Transverse colon (tissue), 4 donors: Measurements from ENCODE around the gene B3GNT3. TPM values are rescaled to one million over a fixed set of nuclear protein-coding genes. Genes with fewer than 3 reads are reported as not detected.

Source experiments
- DNase-seq: peaks from one replicate; pipeline ENCODE4 v3.0.0-alpha.2; 2019
- H3K27ac ChIP-seq, 4 donors: fragments of 200-600 bp; sonication (generic); 2 replicates each; pipeline ENCODE4 v1.5.1; 2016 to 2018; ENCODE audit warnings: inconsistent platforms in 4 of 4
- H3K27me3 ChIP-seq: fragments of 200-600 bp; sonication (generic); 2 replicates; pipeline ENCODE4 v1.5.1; 2017; ENCODE audit warnings: inconsistent platforms
- H3K36me3 ChIP-seq, 4 donors: fragments of 200-600 bp; sonication (generic); 2 replicates each; pipeline ENCODE4 v1.5.1; 2017 to 2019; ENCODE audit warnings: inconsistent platforms in 4 of 4
- H3K4me1 ChIP-seq, 4 donors: fragments of 200-600 bp; sonication (generic); 2 replicates each; pipeline ENCODE4 v1.5.1; 2017 to 2020; ENCODE audit warnings: inconsistent platforms in 4 of 4
- H3K4me3 ChIP-seq, 4 donors: fragments of 200-600 bp; sonication (generic); 1 replicate in 1 of 4; 2 replicates in 3 of 4; pipeline versions ENCODE4 v1.5.1 to v1.6.1; 2017 to 2019; ENCODE audit warnings: inconsistent platforms in 4 of 4
- H3K9me3 ChIP-seq, 2 donors: fragments of 200-600 bp; sonication (generic); 2 replicates each; pipeline ENCODE4 v1.5.1; 2017 to 2019; ENCODE audit warnings: inconsistent platforms in 2 of 2
- EP300 ChIP-seq: sonication (generic); formaldehyde crosslinking; IDR thresholded peaks from one replicate; pipeline ENCODE4 v1.6.1; 2017; ENCODE audit warnings: antibody characterized with exemption, low read depth
- POLR2A ChIP-seq: fragments of 450-650 bp; IDR thresholded peaks from one replicate; pipeline ENCODE4 v1.6.1; 2016; ENCODE audit warnings: antibody characterized with exemption, mild to moderate bottlenecking, moderate library complexity
- POLR2AphosphoS5 ChIP-seq, 3 donors: sonication (generic); formaldehyde crosslinking; IDR thresholded peaks; one replicate each; pipeline ENCODE4 v1.6.1; 2016; ENCODE audit warnings: antibody characterized with exemption in 3 of 3
- WGBS, 2 donors: methylation state at CpG; one replicate each; pipeline ENCODE4 v1.1.5; 2018; ENCODE audit warnings: low coverage in 1 of 2; 5-methylcytosine and 5-hydroxymethylcytosine counted together
- in situ Hi-C, 4 donors: fragments of 200-750 bp; cut with MboI; loops; one replicate each; pipeline versions ENCODE4 v1.15.0 to v1.15.1; 2017; ENCODE audit warnings: low sequenced_read_pairs in 3 of 4, low pct_ligation_motif_present in 1 of 4, low pct_unique_long_range_greater_than_20kb in 1 of 4
- intact Hi-C: fragments of 100-400 bp; cut with DNase I; formaldehyde crosslinking; loops from one replicate; pipeline ENCODE4 v1.15.1; 2023; ENCODE audit warnings: low total_unique reads
- total RNA-seq, 4 donors: library from RNA; depleted of rRNA; stranded (reverse); fragments of >200 nt; gene quantifications; one replicate each; pipeline ENCODE4 v1.1.0, GENCODE V29; 2016
- TF ChIP-seq, protein P1 (sequence below), 5 experiments: fragments of 200-600 bp in 3 of 5; fragments of 450-650 bp in 2 of 5; sonication (generic) in 3 of 5; IDR thresholded peaks; 1 replicate in 2 of 5; 2 replicates in 3 of 5; pipeline ENCODE4 v1.5.1; 2016 to 2017; ENCODE audit warnings: antibody characterized with exemption in 5 of 5, inconsistent platforms in 3 of 5, mild to moderate bottlenecking in 2 of 5, moderate library complexity in 1 of 5

Gene B3GNT3
- total RNA-seq, 4 donors from 2014 or later: 52.1 to 180 (median 144) TPM

DNA sequence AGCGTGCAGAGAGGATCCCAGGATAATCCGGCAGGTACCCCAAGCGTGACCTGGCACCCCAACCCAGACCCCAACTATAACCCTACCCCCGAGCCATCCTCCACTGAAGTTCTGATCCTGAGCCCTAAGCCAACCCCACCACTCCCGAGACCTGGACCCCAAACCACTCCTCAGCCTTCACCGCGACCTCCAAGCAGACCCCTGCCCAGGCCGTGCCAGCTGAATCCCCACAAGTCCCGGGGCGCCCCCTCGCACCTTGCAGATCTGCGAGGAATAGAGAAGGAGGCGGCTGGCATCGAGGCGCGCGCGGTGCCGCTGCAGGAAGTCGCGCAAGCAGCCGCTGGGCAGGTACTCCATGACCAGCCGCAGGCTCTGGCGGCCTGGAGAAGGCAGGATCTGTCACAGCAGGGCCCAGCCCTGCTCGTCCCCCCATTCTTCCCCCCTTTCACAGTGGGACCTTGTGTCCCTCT is 36.5 kb downstream of the B3GNT3 start:
- Histone ChIP-seq H3K27ac (no peak overlapping the region), H3K4me1 (peaks cover 0 to 16% (median 5%) of the 10 kb centered on the region in 4 donors), H3K36me3 (no peaks in the 10 kb centered on the region), H3K27me3 (peaks cover 32% of the 10 kb centered on the region), H3K9me3 (no peaks in the 10 kb centered on the region), H3K4me3 (peak overlapping the region in 2 of 4 donors; percentile 26)
- WGBS, 2 donors: 59% methylated on average over 23 of the region's 25 CpGs; no CpG with 5 or more reads in 1 of the 2 donors
- TF ChIP-seq POLR2A: no peak
- TF ChIP-seq POLR2AphosphoS5 (IDR thresholded peaks at IDR 0.05): no peak
- TF ChIP-seq, protein P1, sequence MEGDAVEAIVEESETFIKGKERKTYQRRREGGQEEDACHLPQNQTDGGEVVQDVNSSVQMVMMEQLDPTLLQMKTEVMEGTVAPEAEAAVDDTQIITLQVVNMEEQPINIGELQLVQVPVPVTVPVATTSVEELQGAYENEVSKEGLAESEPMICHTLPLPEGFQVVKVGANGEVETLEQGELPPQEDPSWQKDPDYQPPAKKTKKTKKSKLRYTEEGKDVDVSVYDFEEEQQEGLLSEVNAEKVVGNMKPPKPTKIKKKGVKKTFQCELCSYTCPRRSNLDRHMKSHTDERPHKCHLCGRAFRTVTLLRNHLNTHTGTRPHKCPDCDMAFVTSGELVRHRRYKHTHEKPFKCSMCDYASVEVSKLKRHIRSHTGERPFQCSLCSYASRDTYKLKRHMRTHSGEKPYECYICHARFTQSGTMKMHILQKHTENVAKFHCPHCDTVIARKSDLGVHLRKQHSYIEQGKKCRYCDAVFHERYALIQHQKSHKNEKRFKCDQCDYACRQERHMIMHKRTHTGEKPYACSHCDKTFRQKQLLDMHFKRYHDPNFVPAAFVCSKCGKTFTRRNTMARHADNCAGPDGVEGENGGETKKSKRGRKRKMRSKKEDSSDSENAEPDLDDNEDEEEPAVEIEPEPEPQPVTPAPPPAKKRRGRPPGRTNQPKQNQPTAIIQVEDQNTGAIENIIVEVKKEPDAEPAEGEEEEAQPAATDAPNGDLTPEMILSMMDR (IDR thresholded peaks at IDR 0.05): no peak
- no peak for TF ChIP-seq EP300
- no peak for DNase-seq
- intact Hi-C loops (no loop called here), in situ Hi-C loops (no loop called here)

- WGBS, 2 donors: 57 to 72% methylated on average over 3 to 17 of the region's 17 CpGs
- intact Hi-C loops (no loop called here), in situ Hi-C loops (no loop called here)
- no peak for DNase-seq
- H3K27me3 ChIP-seq: peaks cover 32% of the 10 kb centered on the region
- TF ChIP-seq POLR2AphosphoS5 (IDR thresholded peaks at IDR 0.05): no peak
- H3K4me3 ChIP-seq: no peak overlapping the region
- H3K27ac ChIP-seq: no peak overlapping the region
- peaks cover 0 to 16% (median 5%) of the 10 kb centered on the region in 4 donors for H3K4me1 ChIP-seq
- H3K9me3 ChIP-seq: no peaks in the 10 kb centered on the region
- H3K36me3 ChIP-seq: no peaks in the 10 kb centered on the region
Measured at GRCh38 chr19:17832443-17833208, 37.7 kb downstream of the B3GNT3 start.

DNA sequence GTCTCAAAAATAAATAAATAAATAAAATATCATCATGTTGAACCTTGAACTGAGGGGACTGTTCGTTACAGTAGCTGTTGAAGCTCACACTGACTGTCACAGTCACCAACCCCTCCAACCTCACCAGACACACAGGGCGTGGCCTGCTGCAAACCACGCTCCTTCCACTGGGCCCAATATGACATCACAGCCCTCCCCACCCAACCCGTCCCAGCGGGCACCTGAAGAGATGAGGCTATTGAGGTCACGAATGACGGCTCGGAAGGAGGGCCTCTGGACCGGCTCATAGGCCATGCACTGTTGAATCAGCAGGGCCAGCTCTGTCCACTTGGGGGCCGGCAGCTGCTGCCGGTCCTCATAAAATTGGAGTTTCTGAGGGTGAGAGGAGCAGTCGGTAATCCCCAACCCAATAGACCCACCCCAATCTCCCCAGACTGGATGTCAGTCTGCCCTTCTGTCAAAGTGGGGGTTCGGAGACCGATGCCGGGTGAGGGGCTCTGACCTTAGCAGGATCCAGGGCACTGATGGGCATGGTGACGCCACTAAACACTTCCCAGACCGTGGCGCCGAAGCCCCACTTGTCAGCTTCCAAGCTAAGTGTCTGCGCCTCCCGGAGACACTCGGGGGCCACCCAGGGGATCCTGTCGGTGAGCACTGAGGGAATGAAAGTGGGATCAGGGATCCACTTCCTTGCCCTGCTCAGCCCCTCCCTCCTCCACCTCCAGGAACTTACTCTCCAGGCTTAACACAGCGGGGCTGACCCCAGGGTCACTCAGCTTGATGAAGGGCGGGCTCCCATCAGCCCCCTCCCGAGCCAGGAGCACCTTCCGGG is 39.6 kb downstream of the B3GNT3 start:
- in situ Hi-C loops (no loop called here), intact Hi-C loops (no loop called here)
- no peak for DNase-seq
- Histone ChIP-seq H3K36me3 (no peaks in the 10 kb centered on the region), H3K9me3 (no peaks in the 10 kb centered on the region), H3K27ac (no peak overlapping the region), H3K4me1 (peaks cover 0 to 16% (median 5%) of the 10 kb centered on the region in 4 donors), H3K27me3 (peaks cover 32% of the 10 kb centered on the region), H3K4me3 (no peak overlapping the region)
- 70% methylated on average over 27 of the region's 27 CpGs; no CpG with 5 or more reads in 1 of the 2 donors for WGBS, 2 donors
- TF ChIP-seq POLR2A (no peak), POLR2AphosphoS5 (IDR thresholded peaks at IDR 0.05) (no peak), EP300 (no peak)
- TF ChIP-seq, protein P1 (IDR thresholded peaks at IDR 0.05): no peak

DNA sequence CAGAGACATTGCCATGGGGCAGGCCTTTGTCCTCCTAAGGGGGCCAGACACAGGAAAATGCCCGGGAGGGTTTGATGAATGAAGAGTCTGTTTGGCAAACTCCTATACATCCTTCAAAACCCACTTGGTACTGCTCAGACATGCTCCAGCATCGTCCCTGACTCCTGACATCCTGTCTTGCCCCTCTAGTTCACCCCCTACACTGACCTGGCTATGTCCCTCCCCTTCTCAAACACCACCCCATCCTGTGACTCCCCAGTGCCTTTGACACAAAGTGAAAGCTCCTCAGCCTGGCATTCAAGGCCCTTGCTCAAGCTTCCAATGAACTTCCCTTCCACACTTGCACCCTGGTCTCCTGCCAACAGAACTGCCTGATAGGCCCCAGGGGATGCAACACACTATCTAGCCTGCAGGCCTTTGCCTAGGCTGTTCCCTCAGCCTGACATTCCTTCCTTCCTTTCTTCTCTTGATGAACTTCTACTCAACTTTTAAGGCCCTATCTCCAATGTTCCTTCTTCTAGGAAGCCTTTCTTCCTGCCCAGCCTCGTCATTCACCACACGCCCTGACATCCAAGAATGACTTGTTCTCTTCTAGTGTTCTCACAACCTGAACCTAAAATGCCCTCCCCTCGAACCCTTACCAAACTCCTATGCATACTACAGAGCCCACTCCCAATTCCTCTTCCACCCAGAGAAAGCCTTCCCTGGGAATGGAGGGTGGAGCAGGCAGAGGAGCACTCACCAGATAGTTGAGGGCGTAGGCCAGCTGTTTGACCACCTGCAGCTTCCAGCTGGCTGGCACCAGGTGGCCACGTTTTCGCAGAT is 40.5 kb downstream of the B3GNT3 start:
- peaks cover 0 to 9% (median under 1%) of the 10 kb centered on the region in 4 donors for H3K4me1 ChIP-seq
- peak in 1 of 3 donors; percentile 28 for TF ChIP-seq POLR2AphosphoS5 (IDR thresholded peaks at IDR 0.05)
- TF ChIP-seq, protein P1 (IDR thresholded peaks at IDR 0.05): no peak
- no peak overlapping the region for H3K4me3 ChIP-seq
- no peaks in the 10 kb centered on the region for H3K36me3 ChIP-seq
- no peak for DNase-seq
- WGBS, 2 donors: 69% methylated on average over 3 to 8 of the region's 8 CpGs
- H3K27ac ChIP-seq: no peak overlapping the region
- H3K9me3 ChIP-seq: no peaks in the 10 kb centered on the region
- intact Hi-C loops (no loop called here), in situ Hi-C loops (no loop called here)
- H3K27me3 ChIP-seq: peaks cover 29% of the 10 kb centered on the region
